ENCODE data around the gene GNG11. TPM values are rescaled to one million over a fixed set of nuclear protein-coding genes. Genes with fewer than 3 reads are reported as not detected.

GNG11 gene
- total and polyA plus RNA-seq, 10 of the 15 experiments (the other 5 are each of a cell fraction or from before 2014, with no cell fraction given), result 0.15 to 2.4 (median 0.84) TPM

GRCh38 chr7:93960986-93961385, 39.5 kb downstream of the GNG11 start:
- no peak overlapping the region for H3K4me3 ChIP-seq
- no peak overlapping the region for H3K27ac ChIP-seq (ENCODE audit: control insufficient read depth, insufficient read depth)
- ATAC-seq, result no peak
- CTCF ChIA-PET, result no interaction called here
- no peak for DNase-seq (ENCODE audit: low read depth, low spot score)
- intact Hi-C loops (cut with micrococcal nuclease; ENCODE audit: unreplicated experiment), result no loop called here
- H3K9ac ChIP-seq (ENCODE audit: control insufficient read depth, insufficient read depth, low read length), result no peak overlapping the region
- no peak overlapping the region for H2AFZ ChIP-seq (ENCODE audit: control insufficient read depth, low read depth, low read length)
- H3K4me1 ChIP-seq (ENCODE audit: control insufficient read depth, insufficient read depth, low read length), result no peaks in the 10 kb centered on the region
- no peaks in the 10 kb centered on the region for H3K36me3 ChIP-seq (ENCODE audit: control insufficient read depth in 2 of 2, insufficient read depth in 2 of 2, low read length in 1 of 2)
- POLR2A ChIA-PET, result no interaction called here
- no peaks in the 10 kb centered on the region for H3K27me3 ChIP-seq (replicated peaks in 1 of 2; ENCODE audit: control insufficient read depth in 2 of 2, insufficient read depth in 2 of 2, low read length in 1 of 2)
- in situ Hi-C loops (cut with MboI), result no loop called here
- BruUV-seq (replicated peaks), result no TSS peak
- H3K4me2 ChIP-seq (ENCODE audit: control insufficient read depth, insufficient read depth), result no peak overlapping the region
- SMC1A ChIA-PET (ENCODE audit: uncharacterized antibody, unreplicated experiment), result interaction anchor here (1.9 kb wide), 1 partner anchor 11 kb away, joined by 6 read pairs; no protein-coding TSS in a partner anchor
- no peaks in the 10 kb centered on the region for H3K9me3 ChIP-seq (replicated peaks; ENCODE audit: control insufficient read depth, insufficient read depth, low read length)
- FAIRE-seq, result no peak
- 77% methylated on average over 3 of the region's 3 CpGs for WGBS (ENCODE audit: insufficient coverage, insufficient replicate concordance, low lambda C conversion rate, missing lambda C conversion rate)
- H4K20me1 ChIP-seq (ENCODE audit: control insufficient read depth, insufficient read depth), result no peaks in the 10 kb centered on the region
- no peaks in the 10 kb centered on the region for H3K79me2 ChIP-seq (ENCODE audit: control insufficient read depth, insufficient read depth, low read length)
- RAD21 ChIA-PET (ENCODE audit: unreplicated experiment), result interaction anchor here (0.8 kb wide), 1 partner anchor 13 kb away, joined by 3 read pairs; no protein-coding TSS in a partner anchor
- TF ChIP-seq ZBTB40 (IDR thresholded peaks at IDR 0.05; ENCODE audit: borderline replicate concordance) (no peak), ZBTB4 (CRISPR knock-in tag; IDR thresholded peaks at IDR 0.05) (no peak), RUNX3 (IDR thresholded peaks at IDR 0.05; ENCODE audit: low read length) (no peak), NFIC (IDR thresholded peaks at IDR 0.05; ENCODE audit: low read depth, low read length) (no peak), NR2C2 (IDR thresholded peaks at IDR 0.05; ENCODE audit: borderline replicate concordance, control insufficient read depth, insufficient read length, low read depth) (no peak), SMC3 (IDR thresholded peaks at IDR 0.05; ENCODE audit: borderline replicate concordance, low read length) (no peak), ZNF207 (IDR thresholded peaks at IDR 0.05; ENCODE audit: borderline replicate concordance) (no peak), ZSCAN29 (IDR thresholded peaks at IDR 0.05) (no peak), ATF2 (IDR thresholded peaks at IDR 0.05; ENCODE audit: low read length) (no peak), ETV6 (conservative IDR thresholded peaks at IDR 0.05 in 1 of 2, IDR thresholded peaks at IDR 0.05 in 1 of 2; ENCODE audit: borderline replicate concordance in 1 of 2, low read depth in 1 of 2) (no peak), NKRF (conservative IDR thresholded peaks at IDR 0.05) (no peak), EGR1 (IDR thresholded peaks at IDR 0.05; ENCODE audit: borderline replicate concordance in 1 of 2, low read depth in 2 of 2, low read length in 2 of 2) (no peak), SMAD1 (IDR thresholded peaks at IDR 0.05; ENCODE audit: low read depth, partially characterized antibody) (no peak)

Data from GM12878 (cell line).